GM23248 (cell line): ENCODE results near the gene TIMM10. TPM values are rescaled to one million over a fixed set of nuclear protein-coding genes. Genes with fewer than 3 reads are reported as not detected.

Source experiments
- DNase-seq: peaks from one replicate; pipeline ENCODE4 v3.0.0-alpha.2; 2015
- H2AFZ ChIP-seq: fragments of 200-600 bp; sonication (generic); 2 replicates; pipeline ENCODE4 v1.6.1; 2016; ENCODE audit warnings: antibody characterized with exemption
- H3F3A ChIP-seq: fragments of 200-600 bp; sonication (generic); 2 replicates; pipeline ENCODE4 v1.6.1; 2016; ENCODE audit warnings: mild to moderate bottlenecking, antibody characterized with exemption, mixed run types; ENCODE audit not compliant: insufficient read depth
- H3K27ac ChIP-seq: fragments of 200-600 bp; sonication (generic); 2 replicates; pipeline ENCODE4 v1.5.1; 2016; ENCODE audit warnings: mild to moderate bottlenecking
- H3K27me3 ChIP-seq: fragments of 200-600 bp; sonication (generic); replicated peaks from 2 replicates; pipeline ENCODE4 v1.6.1; 2016; ENCODE audit warnings: mild to moderate bottlenecking; ENCODE audit not compliant: insufficient read depth
- H3K36me3 ChIP-seq: fragments of 200-600 bp; sonication (generic); 2 replicates; pipeline ENCODE4 v1.6.1; 2016; ENCODE audit warnings: low read depth, mild to moderate bottlenecking
- H3K4me1 ChIP-seq: fragments of 200-600 bp; sonication (generic); 2 replicates; pipeline ENCODE4 v1.6.1; 2016; ENCODE audit warnings: mild to moderate bottlenecking; ENCODE audit not compliant: insufficient read depth
- H3K4me2 ChIP-seq: fragments of 200-600 bp; sonication (generic); one replicate; pipeline ENCODE4 v1.6.1; 2016; ENCODE audit warnings: mild to moderate bottlenecking; ENCODE audit not compliant: unreplicated experiment
- H3K4me3 ChIP-seq: fragments of 200-600 bp; sonication (generic); 2 replicates; pipeline ENCODE4 v1.5.1; 2016; ENCODE audit warnings: mild to moderate bottlenecking
- H3K79me2 ChIP-seq: fragments of 200-600 bp; sonication (generic); 2 replicates; pipeline ENCODE4 v1.6.1; 2016; ENCODE audit warnings: mild to moderate bottlenecking; ENCODE audit not compliant: insufficient read depth
- H3K9ac ChIP-seq: fragments of 200-600 bp; sonication (generic); 2 replicates; pipeline ENCODE4 v1.6.1; 2016; ENCODE audit warnings: mild to moderate bottlenecking
- H3K9me2 ChIP-seq: fragments of 200-600 bp; sonication (generic); 2 replicates; pipeline ENCODE4 v1.6.1; 2016; ENCODE audit warnings: mixed run types, mild to moderate bottlenecking, moderate library complexity; ENCODE audit not compliant: insufficient read depth
- H3K9me3 ChIP-seq: fragments of 200-600 bp; sonication (generic); one replicate; pipeline ENCODE4 v1.6.1; 2017; ENCODE audit warnings: low read depth
- H4K20me1 ChIP-seq: fragments of 200-600 bp; sonication (generic); 2 replicates; pipeline ENCODE4 v1.6.0; 2016; ENCODE audit not compliant: insufficient read depth
- EZH2 ChIP-seq: fragments of 200-600 bp; sonication (generic); IDR thresholded peaks from 2 replicates; pipeline ENCODE4 v1.6.1; 2018; ENCODE audit warnings: antibody characterized with exemption, mild to moderate bottlenecking; ENCODE audit not compliant: insufficient read depth, poor library complexity, severe bottlenecking
- EZH2phosphoT487 ChIP-seq: fragments of 200-600 bp; sonication (generic); IDR thresholded peaks from 2 replicates; pipeline ENCODE4 v1.6.1; 2018; ENCODE audit warnings: antibody characterized with exemption, moderate library complexity, mild to moderate bottlenecking, low read depth; ENCODE audit not compliant: insufficient read depth
- WGBS, 2 experiments: methylation state at CpG; one replicate each; pipeline ENCODE4 v1.1.6; 2015 to 2017; ENCODE audit warnings: low lambda C conversion rate in 2 of 2, low coverage in 1 of 2; ENCODE audit errors: missing lambda C conversion rate in 2 of 2; 5-methylcytosine and 5-hydroxymethylcytosine counted together
- in situ Hi-C: fragments of 300-500 bp; cut with MboI; formaldehyde crosslinking; loops from 2 replicates; pipeline ENCODE4 v1.15.0; 2020
- polyA plus RNA-seq: library from polyadenylated mRNA; unstranded; fragments of >200 nt; fragmentation: Nextera tagmentation; extraction: Ambion mirVana; gene quantifications from 2 replicates; pipeline ENCODE4 v1.2.1, GENCODE V29; 2016
- total RNA-seq: library from RNA; depleted of rRNA; stranded (reverse); fragments of >200 nt; shearing (Covaris generic); gene quantifications from 2 replicates; pipeline ENCODE4 v1.2.3, GENCODE V29; 2014

Gene TIMM10
- total and polyA plus RNA-seq, 2 experiments from 2014 or later = 29.0 to 78.3 TPM

DNA sequence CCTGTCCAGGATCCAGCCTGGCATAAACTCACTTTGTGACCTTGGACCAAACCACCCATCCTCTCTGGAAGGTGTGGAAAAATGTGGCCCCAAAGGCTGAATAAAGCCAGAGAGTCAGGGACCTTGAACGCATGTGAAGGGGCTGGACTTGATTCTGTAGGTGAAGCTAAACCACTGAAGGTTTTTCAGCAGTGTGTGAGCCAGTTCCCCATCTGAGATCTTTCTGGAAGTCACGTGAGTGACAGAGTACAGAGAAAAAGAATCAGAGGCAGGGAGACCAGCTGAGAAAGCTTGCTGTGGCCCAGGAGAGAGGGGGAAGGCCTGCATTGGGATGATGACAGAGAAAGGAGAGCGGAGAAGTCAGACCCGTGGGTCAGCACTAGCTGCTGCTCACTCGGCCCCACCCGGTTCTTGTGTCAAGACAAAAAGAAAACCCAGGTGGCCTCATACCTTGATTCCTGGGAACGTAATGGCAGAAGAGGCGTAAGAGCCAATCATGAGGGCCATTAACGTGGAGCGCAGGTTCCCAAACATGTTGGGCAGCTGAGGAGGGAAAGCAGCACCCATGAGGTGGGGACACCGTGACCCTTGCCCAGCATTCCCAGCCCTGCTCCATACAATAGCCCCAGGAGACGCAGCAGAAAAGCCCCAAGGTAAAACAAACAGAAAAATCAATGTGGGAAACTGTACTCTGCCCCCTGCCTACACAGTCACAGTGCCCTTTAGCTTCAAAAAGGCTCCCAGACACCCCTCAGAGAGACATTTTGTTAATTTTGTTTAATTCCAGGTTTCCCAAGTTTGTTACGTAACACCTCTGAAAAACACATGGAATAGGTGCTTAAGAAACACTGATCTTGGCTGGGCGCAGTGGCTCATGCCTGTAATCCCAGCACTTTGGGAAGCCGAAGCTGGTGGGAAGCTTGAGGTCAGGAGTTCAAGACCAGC is 33.0 kb downstream of the TIMM10 start:
- no peaks in the 10 kb centered on the region for H3K79me2 ChIP-seq
- H3K9me2 ChIP-seq = no peaks in the 10 kb centered on the region
- no peak overlapping the region for H3K4me2 ChIP-seq
- H3K4me1 ChIP-seq = no peaks in the 10 kb centered on the region
- H4K20me1 ChIP-seq = no peaks in the 10 kb centered on the region
- in situ Hi-C loops = no loop called here
- H3F3A ChIP-seq = no peaks in the 10 kb centered on the region
- no peak overlapping the region for H2AFZ ChIP-seq
- H3K9me3 ChIP-seq = no peaks in the 10 kb centered on the region
- no peak overlapping the region for H3K9ac ChIP-seq
- H3K36me3 ChIP-seq = no peaks in the 10 kb centered on the region
- TF ChIP-seq EZH2phosphoT487 (no peak), EZH2 (no peak)
- no peaks in the 10 kb centered on the region for H3K27me3 ChIP-seq
- DNase-seq = no peak
- 98% methylated on average over 15 of the region's 15 CpGs for WGBS, 2 experiments
- H3K4me3 ChIP-seq = no peak overlapping the region
- no peak overlapping the region for H3K27ac ChIP-seq

DNA sequence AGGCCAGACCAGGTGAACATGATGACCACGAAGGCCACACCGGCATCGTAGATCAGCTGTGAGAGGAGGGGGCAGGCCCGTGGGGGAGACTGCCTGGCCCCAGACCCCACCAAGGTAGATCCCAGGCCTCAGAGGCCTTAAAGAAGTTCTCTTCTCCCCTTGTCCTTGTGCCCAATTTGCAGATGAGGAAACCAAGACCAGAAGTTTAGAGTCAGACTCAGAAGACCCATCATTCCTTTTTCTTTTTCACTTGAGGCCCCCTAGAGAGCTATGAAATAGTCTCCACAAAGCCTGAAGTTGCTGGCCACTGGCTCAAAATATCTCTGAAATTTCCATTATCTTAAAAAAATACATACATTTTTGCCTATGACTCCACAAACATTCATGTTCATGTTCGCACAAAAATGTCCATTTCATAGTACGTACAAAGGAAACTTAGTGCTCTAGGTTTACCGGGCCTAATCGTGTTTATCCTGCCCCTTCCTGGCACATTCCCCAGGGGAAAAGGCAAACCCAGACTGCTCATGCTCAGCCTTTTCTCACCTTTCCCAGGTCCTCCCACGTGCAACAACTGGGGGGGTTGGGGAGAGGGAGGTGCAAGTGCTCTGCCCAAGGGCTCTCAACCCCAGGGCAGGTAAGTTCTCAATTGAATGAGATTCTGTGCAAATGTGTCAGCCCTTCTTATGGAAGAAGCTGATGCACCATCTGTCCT is 34.3 kb downstream of the TIMM10 start:
- H3K4me2 ChIP-seq = no peak overlapping the region
- no peaks in the 10 kb centered on the region for H4K20me1 ChIP-seq
- H3K36me3 ChIP-seq = no peaks in the 10 kb centered on the region
- no peak overlapping the region for H3K4me3 ChIP-seq
- no peaks in the 10 kb centered on the region for H3K9me3 ChIP-seq
- no peak overlapping the region for H3K9ac ChIP-seq
- H3K27ac ChIP-seq = no peak overlapping the region
- in situ Hi-C loops = no loop called here
- H3F3A ChIP-seq = no peaks in the 10 kb centered on the region
- no peaks in the 10 kb centered on the region for H3K9me2 ChIP-seq
- 84 to 91% methylated on average over 8 to 9 of the region's 9 CpGs for WGBS, 2 experiments
- DNase-seq = no peak
- H2AFZ ChIP-seq = no peak overlapping the region
- H3K27me3 ChIP-seq = no peaks in the 10 kb centered on the region
- H3K79me2 ChIP-seq = no peaks in the 10 kb centered on the region
- TF ChIP-seq EZH2phosphoT487 (no peak), EZH2 (no peak)
- H3K4me1 ChIP-seq = no peaks in the 10 kb centered on the region

DNA sequence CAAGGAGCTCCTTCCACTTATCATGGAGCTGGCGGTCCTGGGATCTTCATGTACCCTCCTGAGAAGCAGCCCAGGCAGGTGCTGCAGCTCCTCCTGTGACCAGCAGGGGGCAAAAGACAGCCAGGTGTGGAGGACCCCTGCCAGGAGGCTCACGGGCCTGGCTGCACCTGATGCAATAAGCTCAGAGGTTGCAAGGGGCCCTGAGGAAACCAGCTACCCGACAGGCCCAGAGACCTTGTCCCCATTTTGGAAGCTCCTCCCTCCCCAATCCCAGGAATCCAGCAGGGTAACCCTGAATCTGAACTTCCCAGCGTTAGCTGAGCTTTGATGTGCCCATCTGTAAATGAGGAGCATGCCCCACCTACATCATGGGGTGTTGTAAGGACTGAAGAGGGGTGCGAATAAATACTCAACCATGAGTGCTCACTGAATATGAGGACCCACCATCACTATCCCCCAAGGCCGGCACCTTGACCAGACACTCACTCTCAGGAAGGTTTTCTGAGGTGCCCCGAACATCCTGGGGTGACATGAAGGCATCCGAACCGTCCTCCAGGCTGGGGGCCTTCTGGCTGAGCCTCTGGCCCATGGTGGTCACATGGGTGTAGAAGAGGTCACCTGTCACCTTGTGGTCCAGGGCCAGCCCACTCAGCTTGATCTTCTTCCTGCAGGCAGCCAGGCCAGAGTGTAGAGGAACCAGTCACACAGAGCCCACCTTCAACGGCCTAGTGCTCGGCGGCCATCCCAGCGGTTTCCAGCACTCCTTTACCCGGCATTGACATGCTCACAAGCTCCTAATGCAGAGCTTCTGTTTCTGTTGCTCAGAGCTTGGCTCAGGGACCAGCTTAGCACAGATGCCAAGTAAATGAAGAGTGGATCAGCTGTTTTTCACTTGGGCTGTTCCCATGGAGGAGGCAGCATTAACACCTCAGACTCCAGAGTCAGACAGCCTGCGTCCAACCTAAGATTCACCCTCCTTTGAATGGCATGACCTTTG is 36.7 kb downstream of the TIMM10 start:
- TF ChIP-seq EZH2 = no peak
- TF ChIP-seq EZH2phosphoT487 = no peak
- Histone ChIP-seq H3K9ac (no peak overlapping the region), H3K4me1 (no peaks in the 10 kb centered on the region), H3K4me2 (no peak overlapping the region), H3K27ac (no peak overlapping the region), H3K9me3 (no peaks in the 10 kb centered on the region), H3F3A (peaks cover 6% of the 10 kb centered on the region; the same call in 1 of the 2 replicates), H4K20me1 (no peaks in the 10 kb centered on the region), H3K27me3 (no peaks in the 10 kb centered on the region), H3K79me2 (no peaks in the 10 kb centered on the region), H3K4me3 (no peak overlapping the region), H3K36me3 (no peaks in the 10 kb centered on the region), H2AFZ (no peak overlapping the region), H3K9me2 (no peaks in the 10 kb centered on the region)
- peak; percentile 30 for DNase-seq
- 54 to 61% methylated on average over 15 of the region's 15 CpGs for WGBS, 2 experiments
- in situ Hi-C loops = no loop called here
